Karpas-422 (cell line): ENCODE measurements around the gene CERK. TPM values are rescaled to one million over a fixed set of nuclear protein-coding genes. Genes with fewer than 3 reads are reported as not detected.
"Not testable (repeated sequence)": the region's sequence is repeated elsewhere in the genome, so short reads cannot be mapped to it uniquely, and the experiment has no call there.

Experiments used
- DNase-seq: peaks from one replicate; pipeline ENCODE4 v3.0.0-alpha.2; 2015
- H2AFZ ChIP-seq: fragments of 200-600 bp; sonication (generic); 2 replicates; pipeline ENCODE4 v1.6.1; 2014; ENCODE audit warnings: antibody characterized with exemption, low read length, mixed read lengths
- H3K27ac ChIP-seq: fragments of 200-600 bp; sonication (generic); 2 replicates; pipeline ENCODE4 v1.5.1; 2014; ENCODE audit warnings: mild to moderate bottlenecking, low read length, moderate library complexity
- H3K27me3 ChIP-seq: fragments of 200-600 bp; sonication (generic); 2 replicates; pipeline ENCODE4 v1.6.1; 2014; ENCODE audit warnings: low read length, mixed read lengths
- H3K36me3 ChIP-seq: fragments of 200-600 bp; sonication (generic); 2 replicates; pipeline ENCODE4 v1.6.1; 2014; ENCODE audit warnings: low read length, mixed read lengths; ENCODE audit not compliant: insufficient read depth
- H3K4me1 ChIP-seq: fragments of 200-600 bp; sonication (generic); 2 replicates; pipeline ENCODE4 v1.6.1; 2014; ENCODE audit warnings: mild to moderate bottlenecking, low read length, mixed read lengths
- H3K4me2 ChIP-seq: fragments of 200-600 bp; sonication (generic); 2 replicates; pipeline ENCODE4 v1.6.1; 2014; ENCODE audit warnings: low read length, low read depth, mild to moderate bottlenecking; ENCODE audit not compliant: poor library complexity, severe bottlenecking
- H3K4me3 ChIP-seq: fragments of 200-600 bp; sonication (generic); 2 replicates; pipeline ENCODE4 v1.5.1; 2014; ENCODE audit warnings: mild to moderate bottlenecking, antibody characterized with exemption, low read length, mixed read lengths
- H3K79me2 ChIP-seq: fragments of 200-600 bp; sonication (generic); 2 replicates; pipeline ENCODE4 v1.6.1; 2014; ENCODE audit warnings: mild to moderate bottlenecking, low read length, mixed read lengths
- H3K9ac ChIP-seq: fragments of 200-600 bp; sonication (generic); 2 replicates; pipeline ENCODE4 v1.6.0; 2014; ENCODE audit warnings: low read length
- H3K9me2 ChIP-seq: fragments of 200-600 bp; sonication (generic), shearing (Covaris generic); replicated peaks from 2 replicates; pipeline ENCODE4 v1.6.0; 2014; ENCODE audit warnings: mild to moderate bottlenecking, low read length, moderate library complexity; ENCODE audit not compliant: insufficient read depth
- H3K9me3 ChIP-seq: fragments of 300-700, 200-600 bp; sonication (generic); 2 replicates; pipeline ENCODE4 v1.6.1; 2014; ENCODE audit warnings: low read length, mixed read lengths
- H4K20me1 ChIP-seq: fragments of 200-600 bp; sonication (generic); 2 replicates; pipeline ENCODE4 v1.6.1; 2014; ENCODE audit warnings: mild to moderate bottlenecking, antibody characterized with exemption, low read length, low read depth; ENCODE audit not compliant: insufficient read depth
- total RNA-seq: library from RNA; depleted of rRNA; stranded (reverse); fragments of >200 nt; shearing (Covaris generic); gene quantifications from 2 replicates; pipeline ENCODE4 v1.2.3, GENCODE V29; 2014; ENCODE audit warnings: low replicate concordance

Gene CERK
- total RNA-seq, 1 experiment from 2014 or later: 53.8 TPM

GRCh38 chr22:46653596-46653995 is 84.5 kb downstream of the CERK start:
- no peaks in the 10 kb centered on the region for H3K27me3 ChIP-seq
- no peaks in the 10 kb centered on the region for H3K9me2 ChIP-seq
- DNase-seq: no peak
- no peak overlapping the region for H3K27ac ChIP-seq
- no peak overlapping the region for H3K4me2 ChIP-seq
- H3K4me3 ChIP-seq: no peak overlapping the region
- no peaks in the 10 kb centered on the region for H3K9me3 ChIP-seq
- H3K9ac ChIP-seq: no peak overlapping the region
- peaks cover 7% of the 10 kb centered on the region; the same call in 1 of the 2 replicates for H4K20me1 ChIP-seq
- H3K4me1 ChIP-seq: peaks cover 13% of the 10 kb centered on the region
- H3K36me3 ChIP-seq: no peaks in the 10 kb centered on the region
- peaks cover 35% of the 10 kb centered on the region for H3K79me2 ChIP-seq
- no peak overlapping the region for H2AFZ ChIP-seq

- peaks cover 7% of the 10 kb centered on the region; the same call in 1 of the 2 replicates for H4K20me1 ChIP-seq
- DNase-seq: no peak
Measured at GRCh38 chr22:46652847-46653331, 85.2 kb downstream of the CERK start.

GRCh38 chr22:46652081-46652846 is 85.8 kb downstream of the CERK start:
- Histone ChIP-seq H4K20me1 (peaks cover 7% of the 10 kb centered on the region; the same call in 1 of the 2 replicates), H3K27me3 (no peaks in the 10 kb centered on the region), H2AFZ (no peak overlapping the region), H3K4me1 (peaks cover 13% of the 10 kb centered on the region), H3K9me2 (no peaks in the 10 kb centered on the region; the same call in 1 of the 2 replicates), H3K36me3 (no peaks in the 10 kb centered on the region), H3K9ac (no peak overlapping the region), H3K4me3 (no peak overlapping the region), H3K79me2 (peaks cover 45% of the 10 kb centered on the region), H3K4me2 (no peak overlapping the region), H3K9me3 (no peaks in the 10 kb centered on the region), H3K27ac (no peak overlapping the region)
- no peak for DNase-seq

More at GRCh38 chr22:46652847-46653331, 85.2 kb downstream of the CERK start:
- H3K9ac ChIP-seq: no peak overlapping the region
- H3K27me3 ChIP-seq: no peaks in the 10 kb centered on the region
- H3K4me1 ChIP-seq: peaks cover 13% of the 10 kb centered on the region
- no peaks in the 10 kb centered on the region; the same call in 1 of the 2 replicates for H3K9me2 ChIP-seq
- peaks cover 39% of the 10 kb centered on the region for H3K79me2 ChIP-seq
- no peak overlapping the region for H3K4me3 ChIP-seq
- H3K36me3 ChIP-seq: no peaks in the 10 kb centered on the region
- H3K27ac ChIP-seq: no peak overlapping the region
- no peaks in the 10 kb centered on the region for H3K9me3 ChIP-seq
- H3K4me2 ChIP-seq: no peak overlapping the region
- H2AFZ ChIP-seq: no peak overlapping the region

- Histone ChIP-seq H3K4me2 (no peak overlapping the region), H3K79me2 (peaks cover 49% of the 10 kb centered on the region), H3K9me2 (no peaks in the 10 kb centered on the region; the same call in 1 of the 2 replicates), H3K36me3 (no peaks in the 10 kb centered on the region), H4K20me1 (peaks cover 7% of the 10 kb centered on the region; the same call in 1 of the 2 replicates), H3K4me1 (peaks cover 13% of the 10 kb centered on the region), H3K9me3 (no peaks in the 10 kb centered on the region), H3K27me3 (no peaks in the 10 kb centered on the region), H3K27ac (no peak overlapping the region), H3K4me3 (no peak overlapping the region), H3K9ac (no peak overlapping the region), H2AFZ (no peak overlapping the region)
- no peak for DNase-seq
Measured at GRCh38 chr22:46651316-46651715, 86.7 kb downstream of the CERK start.

- no peak overlapping the region for H3K9ac ChIP-seq
- H3K27ac ChIP-seq: no peak overlapping the region
- no peaks in the 10 kb centered on the region; the same call in 1 of the 2 replicates for H3K9me2 ChIP-seq
- peaks cover 60% of the 10 kb centered on the region for H3K79me2 ChIP-seq
- H3K9me3 ChIP-seq: no peaks in the 10 kb centered on the region
- no peak overlapping the region for H3K4me2 ChIP-seq
- peaks cover 13% of the 10 kb centered on the region for H3K4me1 ChIP-seq
- peaks cover 7% of the 10 kb centered on the region; the same call in 1 of the 2 replicates for H4K20me1 ChIP-seq
- H3K27me3 ChIP-seq: no peaks in the 10 kb centered on the region
- DNase-seq: no peak
- no peak overlapping the region for H3K4me3 ChIP-seq
- no peaks in the 10 kb centered on the region for H3K36me3 ChIP-seq
- H2AFZ ChIP-seq: no peak overlapping the region
Measured at GRCh38 chr22:46650078-46650810, 87.8 kb downstream of the CERK start.

GRCh38 chr22:46649141-46650077 is 88.6 kb downstream of the CERK start:
- H4K20me1 ChIP-seq: peaks cover 7% of the 10 kb centered on the region; the same call in 1 of the 2 replicates
- peaks cover 13% of the 10 kb centered on the region for H3K4me1 ChIP-seq
- H3K27me3 ChIP-seq: no peaks in the 10 kb centered on the region
- no peak overlapping the region for H3K9ac ChIP-seq
- no peak overlapping the region for H3K27ac ChIP-seq
- peaks cover 60% of the 10 kb centered on the region for H3K79me2 ChIP-seq
- H3K9me3 ChIP-seq: no peaks in the 10 kb centered on the region
- no peak overlapping the region for H3K4me3 ChIP-seq
- H3K36me3 ChIP-seq: no peaks in the 10 kb centered on the region
- no peak overlapping the region for H3K4me2 ChIP-seq
- no peak for DNase-seq
- no peaks in the 10 kb centered on the region; the same call in 1 of the 2 replicates for H3K9me2 ChIP-seq
- no peak overlapping the region for H2AFZ ChIP-seq

- H3K4me3 ChIP-seq, DNase-seq, H3K9me2 ChIP-seq, H4K20me1 ChIP-seq, H3K36me3 ChIP-seq, H3K4me1 ChIP-seq, H2AFZ ChIP-seq, H3K27ac ChIP-seq, H3K27me3 ChIP-seq, H3K9ac ChIP-seq, H3K9me3 ChIP-seq, H3K4me2 ChIP-seq: not testable (repeated sequence)
- H3K79me2 ChIP-seq: peaks cover 67% of the 10 kb centered on the region
Measured at GRCh38 chr22:46648225-46648820, 89.7 kb downstream of the CERK start.
